H9 (cell line): Measurements from ENCODE around the gene DNMT3B. TPM values are rescaled to one million over a fixed set of nuclear protein-coding genes. Genes with fewer than 3 reads are reported as not detected.

ENCODE experiments used
- DNase-seq: peaks from one replicate; pipeline ENCODE4 v3.0.0-alpha.2; 2017
- H2AFZ ChIP-seq: one replicate; pipeline ENCODE4 v1.6.1; 2013; ENCODE audit warnings: mild to moderate bottlenecking, low read length, control low read depth, moderate library complexity
- H2AK5ac ChIP-seq: 2 replicates; pipeline ENCODE4 v1.6.1; 2013; ENCODE audit warnings: low read length, control low read depth, mixed read lengths; ENCODE audit not compliant: insufficient read length
- H2BK120ac ChIP-seq: one replicate; pipeline ENCODE4 v1.6.1; 2013; ENCODE audit warnings: low read depth, mild to moderate bottlenecking, low read length, control low read depth, inconsistent platforms; ENCODE audit not compliant: poor library complexity, severe bottlenecking
- H2BK12ac ChIP-seq: 2 replicates; pipeline ENCODE4 v1.6.1; 2013; ENCODE audit warnings: low read length, control low read depth, mixed read lengths, low read depth; ENCODE audit not compliant: insufficient read length
- H2BK15ac ChIP-seq: 2 replicates; pipeline ENCODE4 v1.6.1; 2013; ENCODE audit warnings: low read depth, low read length, control low read depth
- H2BK20ac ChIP-seq: one replicate; pipeline ENCODE4 v1.6.1; 2013; ENCODE audit warnings: low read depth, mild to moderate bottlenecking, low read length, control low read depth, inconsistent platforms; ENCODE audit not compliant: poor library complexity, severe bottlenecking
- H2BK5ac ChIP-seq: 2 replicates; pipeline ENCODE4 v1.6.1; 2013; ENCODE audit warnings: low read length, control low read depth, mixed read lengths; ENCODE audit not compliant: insufficient read length
- H3K14ac ChIP-seq: 2 replicates; pipeline ENCODE4 v1.6.1; 2013; ENCODE audit warnings: low read length, control low read depth; ENCODE audit not compliant: insufficient read depth
- H3K18ac ChIP-seq: 2 replicates; pipeline ENCODE4 v1.6.1; 2013; ENCODE audit warnings: low read depth, mild to moderate bottlenecking, mixed read lengths, low read length, control low read depth; ENCODE audit not compliant: insufficient read length
- H3K23ac ChIP-seq: 2 replicates; pipeline ENCODE4 v1.6.1; 2013; ENCODE audit warnings: low read length, control low read depth, mixed read lengths, low read depth; ENCODE audit not compliant: insufficient read length
- H3K23me2 ChIP-seq: 2 replicates; pipeline ENCODE4 v1.6.1; 2013; ENCODE audit warnings: low read depth, mild to moderate bottlenecking, mixed read lengths, low read length, control low read depth; ENCODE audit not compliant: insufficient read length, poor library complexity, severe bottlenecking
- H3K27ac ChIP-seq: 2 replicates; pipeline ENCODE4 v1.5.1; 2013; ENCODE audit warnings: low read length, control low read depth, mixed read lengths, low read depth; ENCODE audit not compliant: insufficient read length
- H3K27me3 ChIP-seq: 2 replicates; pipeline ENCODE4 v1.6.1; 2013; ENCODE audit warnings: low read length, control low read depth, inconsistent platforms; ENCODE audit not compliant: insufficient read depth
- H3K4ac ChIP-seq: 2 replicates; pipeline ENCODE4 v1.6.1; 2013; ENCODE audit warnings: low read depth, mild to moderate bottlenecking, control low read depth, inconsistent platforms, low read length, moderate library complexity
- H3K4me1 ChIP-seq: 2 replicates; pipeline ENCODE4 v1.6.1; 2013; ENCODE audit warnings: low read length, control low read depth, inconsistent platforms; ENCODE audit not compliant: insufficient read depth
- H3K4me2 ChIP-seq: 2 replicates; pipeline ENCODE4 v1.6.1; 2013; ENCODE audit warnings: low read length, control low read depth, mixed read lengths; ENCODE audit not compliant: insufficient read length, insufficient read depth
- H3K56ac ChIP-seq: 2 replicates; pipeline ENCODE4 v1.6.1; 2013; ENCODE audit warnings: low read depth, mild to moderate bottlenecking, mixed read lengths, low read length, control low read depth; ENCODE audit not compliant: insufficient read length
- H3K79me1 ChIP-seq: 2 replicates; pipeline ENCODE4 v1.6.1; 2013; ENCODE audit warnings: low read depth, mild to moderate bottlenecking, moderate library complexity, low read length, control low read depth, inconsistent platforms; ENCODE audit not compliant: insufficient read depth, poor library complexity, severe bottlenecking
- H3K79me2 ChIP-seq: 2 replicates; pipeline ENCODE4 v1.6.1; 2013; ENCODE audit warnings: low read length, control low read depth, inconsistent platforms; ENCODE audit not compliant: insufficient read depth
- H3K9ac ChIP-seq: 2 replicates; pipeline ENCODE4 v1.6.1; 2013; ENCODE audit warnings: low read length, control low read depth, mixed read lengths; ENCODE audit not compliant: insufficient read length; ENCODE audit errors: extremely low read depth
- H3K9me3 ChIP-seq: one replicate; pipeline ENCODE4 v1.6.1; 2013; ENCODE audit warnings: low read depth, low read length, inconsistent platforms; ENCODE audit not compliant: control insufficient read depth
- H3T11ph ChIP-seq: one replicate; pipeline ENCODE4 v1.6.1; 2013; ENCODE audit warnings: mild to moderate bottlenecking, low read length, control low read depth, inconsistent platforms
- H4K20me1 ChIP-seq: one replicate; pipeline ENCODE4 v1.6.1; 2013; ENCODE audit not compliant: control insufficient read depth, insufficient read length, insufficient read depth
- H4K5ac ChIP-seq: 2 replicates; pipeline ENCODE4 v1.6.1; 2013; ENCODE audit warnings: low read depth, mild to moderate bottlenecking, mixed read lengths, low read length, control low read depth; ENCODE audit not compliant: insufficient read length
- H4K8ac ChIP-seq: replicated peaks from 2 replicates; pipeline ENCODE4 v1.6.1; 2013; ENCODE audit warnings: low read length, control low read depth, mixed read lengths, low read depth; ENCODE audit not compliant: insufficient read length
- H4K91ac ChIP-seq: 2 replicates; pipeline ENCODE4 v1.6.1; 2013; ENCODE audit warnings: low read depth, mild to moderate bottlenecking, moderate library complexity, mixed read lengths, low read length, control low read depth; ENCODE audit not compliant: insufficient read length
- H3K27ac Mint-ChIP-seq, 3 experiments: 2 replicates in 2 of 3; 3 replicates in 1 of 3; pipeline ENCODE4 v1.8.0; 2020 to 2021; ENCODE audit warnings: mixed read lengths in 3 of 3, mild to moderate bottlenecking in 1 of 3, moderate library complexity in 1 of 3
- H3K27me3 Mint-ChIP-seq: 2 replicates; pipeline ENCODE4 v1.8.0; 2021; ENCODE audit warnings: low read depth, mild to moderate bottlenecking, moderate library complexity, mixed read lengths
- H3K36me3 Mint-ChIP-seq, 3 experiments: 2 replicates in 2 of 3; 3 replicates in 1 of 3; pipeline ENCODE4 v1.8.0; 2020 to 2021; ENCODE audit warnings: low read depth in 3 of 3, mixed read lengths in 3 of 3; ENCODE audit not compliant: insufficient read depth in 1 of 3
- H3K4me1 Mint-ChIP-seq, 2 experiments: 2 replicates each; pipeline ENCODE4 v1.8.0; 2020; ENCODE audit warnings: mixed read lengths in 2 of 2
- H3K4me3 Mint-ChIP-seq, 2 experiments: 2 replicates in 1 of 2; 3 replicates in 1 of 2; pipeline ENCODE4 v1.8.0; 2020 to 2021; ENCODE audit warnings: mild to moderate bottlenecking in 2 of 2, mixed read lengths in 2 of 2, moderate library complexity in 1 of 2
- H3K9me3 Mint-ChIP-seq, 2 experiments: 2 replicates in 1 of 2; 3 replicates in 1 of 2; pipeline ENCODE4 v1.8.0; 2020; ENCODE audit warnings: mild to moderate bottlenecking in 2 of 2, mixed read lengths in 2 of 2, moderate library complexity in 1 of 2
- CTCF ChIP-seq: fragments of 200-600 bp; sonication (generic); conservative IDR thresholded peaks from 3 replicates; pipeline ENCODE4 v1.8.0; 2021; ENCODE audit warnings: antibody characterized with exemption, mild to moderate bottlenecking
- total RNA-seq: library from RNA; stranded (reverse); gene quantifications from 2 replicates; pipeline ENCODE4 v1.2.1, GENCODE V29; 2021

Gene DNMT3B
- total RNA-seq, 1 experiment from 2014 or later = 980 TPM

DNA sequence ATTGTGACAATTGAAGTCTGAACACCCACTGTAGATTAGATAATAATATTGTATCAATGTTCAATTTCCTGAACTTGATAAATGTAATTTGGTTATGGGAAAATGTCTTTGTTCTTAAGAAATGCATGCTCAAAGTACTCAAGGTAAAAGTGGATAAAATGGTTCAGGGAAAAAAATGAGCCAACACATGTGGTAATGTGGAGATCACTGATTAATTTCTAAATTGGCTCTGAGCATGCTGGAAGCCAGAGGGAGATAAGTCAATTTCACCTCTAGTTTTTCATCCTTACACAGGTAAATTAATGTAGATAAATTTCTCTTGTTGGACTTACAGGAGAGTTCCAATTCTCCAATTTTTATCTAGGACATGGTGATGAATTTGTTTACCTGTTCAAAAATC is 10.9 kb upstream of the DNMT3B start:
- H3K36me3 Mint-ChIP-seq = no peaks in the 10 kb centered on the region
- no peak for DNase-seq
- peak overlapping the region; percentile 2 to 57; a peak in 4 of 5 replicates for H3K4me3 Mint-ChIP-seq
- H3K9ac ChIP-seq = peak overlapping the region; percentile 2
- H2AK5ac ChIP-seq = no peak overlapping the region
- H4K8ac ChIP-seq = no peak overlapping the region
- H3K23me2 ChIP-seq = no peaks in the 10 kb centered on the region
- no peaks in the 10 kb centered on the region for H4K20me1 ChIP-seq
- H3K18ac ChIP-seq = no peak overlapping the region
- no peak overlapping the region for H4K91ac ChIP-seq
- no peak overlapping the region for H2AFZ ChIP-seq
- H3K14ac ChIP-seq = no peak overlapping the region
- H4K5ac ChIP-seq = no peak overlapping the region
- H3T11ph ChIP-seq = no peak overlapping the region
- no peak overlapping the region for H2BK5ac ChIP-seq
- peak overlapping the region; percentile 65 to 98 (median 83) for H3K27ac Mint-ChIP-seq
- peaks cover 69 to 72% of the 10 kb centered on the region in 2 experiments for H3K4me1 Mint-ChIP-seq
- H3K56ac ChIP-seq = no peak overlapping the region
- no peaks in the 10 kb centered on the region for H3K79me1 ChIP-seq
- H2BK12ac ChIP-seq = no peak overlapping the region
- no peaks in the 10 kb centered on the region for H3K27me3 ChIP-seq
- no peaks in the 10 kb centered on the region for H3K79me2 ChIP-seq
- H3K4me2 ChIP-seq = peak overlapping the region; percentile 20
- H2BK15ac ChIP-seq = no peak overlapping the region
- TF ChIP-seq CTCF = no peak
- peak overlapping the region; percentile 98 for H3K27ac ChIP-seq
- no peaks in the 10 kb centered on the region for H3K9me3 ChIP-seq
- no peak overlapping the region for H3K23ac ChIP-seq
- no peaks in the 10 kb centered on the region; the same call in 1 of the 2 replicates for H3K27me3 Mint-ChIP-seq
- no peak overlapping the region for H3K4ac ChIP-seq
- H3K9me3 Mint-ChIP-seq = no peaks in the 10 kb centered on the region; a peak in 1 of 5 replicates
- H3K4me1 ChIP-seq = peaks cover 12% of the 10 kb centered on the region; the same call in 1 of the 2 replicates
- H2BK20ac ChIP-seq = no peak overlapping the region
- no peak overlapping the region for H2BK120ac ChIP-seq
